IMR-90 (cell line): ENCODE results near the gene LENEP. TPM values are rescaled to one million over a fixed set of nuclear protein-coding genes. Genes with fewer than 3 reads are reported as not detected.

Experiments
- NFE2L2 ChIP-seq: fragments of 150-350 bp; IDR thresholded peaks from 2 replicates; pipeline ENCODE4 v1.6.1; 2016; ENCODE audit warnings: low read depth, mild to moderate bottlenecking, low read length
- RFX5 ChIP-seq: IDR thresholded peaks from 2 replicates; pipeline ENCODE4 v1.8.0; 2012; ENCODE audit warnings: low read depth, mild to moderate bottlenecking, low read length, moderate library complexity
- polyA plus RNA-seq, 3 experiments: library from polyadenylated mRNA; depleted of rRNA; stranded (reverse); fragments of >200 nt; gene quantifications; 2 replicates each; pipeline ENCODE4 v1.2.3, GENCODE V29; 2012; ENCODE audit warnings: low replicate concordance in 1 of 3
- total RNA-seq: library from RNA; depleted of rRNA; stranded (reverse); fragments of >200 nt; gene quantifications from 2 replicates; pipeline ENCODE4 v1.2.3, GENCODE V29; 2012
- TF ChIP-seq, protein P1 (sequence below): fragments of 150-350 bp; IDR thresholded peaks from 2 replicates; pipeline ENCODE4 v1.6.1; 2016; ENCODE audit warnings: low read depth, mild to moderate bottlenecking, low read length, moderate library complexity, borderline replicate concordance

LENEP gene
- total and polyA plus RNA-seq, 2 of the 4 experiments (the other 2 are of a cell fraction), result not detected

DNA sequence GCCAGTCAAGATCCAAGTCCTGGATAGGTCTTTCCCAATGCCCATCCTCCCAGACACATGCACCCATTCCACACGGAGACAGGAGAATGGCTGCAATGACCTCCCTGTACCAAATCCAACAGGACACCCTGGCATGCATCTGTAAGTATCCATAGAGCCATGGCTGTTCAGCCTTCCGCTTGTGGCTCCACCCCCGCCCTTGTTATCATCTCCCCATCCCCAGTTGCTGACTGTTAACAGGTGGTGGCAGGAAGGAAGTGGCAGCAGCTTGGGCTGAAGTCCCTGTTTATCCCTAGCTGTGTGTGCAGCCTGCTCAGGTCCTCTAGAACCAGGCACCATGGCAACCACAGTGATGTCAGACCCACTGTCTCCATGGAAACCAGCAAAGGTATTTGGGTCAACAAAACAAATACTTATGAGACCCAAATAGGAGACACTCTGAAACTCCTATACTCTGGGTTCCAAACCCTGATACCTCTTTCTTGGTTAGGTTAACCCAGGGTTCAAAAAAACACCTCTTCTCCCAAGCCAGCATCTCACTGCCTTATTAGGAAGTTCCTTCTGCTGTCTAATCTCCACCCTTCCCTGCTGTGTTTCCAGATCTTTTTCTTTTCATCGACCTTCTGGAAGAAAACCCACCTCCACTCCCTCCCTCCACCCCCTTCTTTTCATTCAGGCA lies 38.2 kb upstream of the LENEP start (continued):
- TF ChIP-seq, protein P1, sequence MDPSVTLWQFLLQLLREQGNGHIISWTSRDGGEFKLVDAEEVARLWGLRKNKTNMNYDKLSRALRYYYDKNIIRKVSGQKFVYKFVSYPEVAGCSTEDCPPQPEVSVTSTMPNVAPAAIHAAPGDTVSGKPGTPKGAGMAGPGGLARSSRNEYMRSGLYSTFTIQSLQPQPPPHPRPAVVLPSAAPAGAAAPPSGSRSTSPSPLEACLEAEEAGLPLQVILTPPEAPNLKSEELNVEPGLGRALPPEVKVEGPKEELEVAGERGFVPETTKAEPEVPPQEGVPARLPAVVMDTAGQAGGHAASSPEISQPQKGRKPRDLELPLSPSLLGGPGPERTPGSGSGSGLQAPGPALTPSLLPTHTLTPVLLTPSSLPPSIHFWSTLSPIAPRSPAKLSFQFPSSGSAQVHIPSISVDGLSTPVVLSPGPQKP, result no peak
- TF ChIP-seq NFE2L2, result no peak
- TF ChIP-seq RFX5, result no peak
